B cell (primary cell): Measurements from ENCODE around the gene SLC2A6. TPM values are rescaled to one million over a fixed set of nuclear protein-coding genes. Genes with fewer than 3 reads are reported as not detected.

Source experiments
- ATAC-seq: fragments of 200-7000 bp; cut with Tn5 transposase; one replicate; pipeline ENCODE4 v1.10.0; 2021; ENCODE audit warnings: low read depth, mild to moderate bottlenecking, moderate number of reproducible peaks, moderate library complexity
- CTCF ChIA-PET: fragments of 350-600 bp; sonication (Branson Sonifier 250); formaldehyde crosslinking; loops from one replicate; lab custom pipeline; 2021; ENCODE audit warnings: antibody characterized with exemption, inconsistent platforms; lab: Charles Lee
- POLR2A ChIA-PET: fragments of 350-600 bp; sonication (Branson Sonifier 250); formaldehyde crosslinking; loops from one replicate; lab custom pipeline; 2021; ENCODE audit warnings: antibody characterized with exemption; lab: Charles Lee
- DNase-seq: peaks from one replicate; pipeline ENCODE4 v3.0.0; 2013
- H2AFZ ChIP-seq: 2 replicates; pipeline ENCODE4 v1.6.1; 2012; ENCODE audit warnings: mild to moderate bottlenecking, low read depth, low read length; ENCODE audit not compliant: insufficient read depth, poor library complexity, severe bottlenecking
- H3K27ac ChIP-seq, 2 donors: 1 replicate in 1 of 2; 2 replicates in 1 of 2; pipeline ENCODE4 v1.5.1; 2012 to 2013; ENCODE audit warnings: low read length in 2 of 2, mild to moderate bottlenecking in 2 of 2, moderate library complexity in 1 of 2
- H3K27me3 ChIP-seq, 4 experiments: fragments of 200-600 bp in 1 of 4; sonication (generic) in 1 of 4; replicated peaks in 1 of 4; 1 replicate in 2 of 4; 2 replicates in 2 of 4; pipeline versions ENCODE4 v1.6.1 to v1.7.0; 2013 to 2016; ENCODE audit warnings: low read length in 3 of 4, mild to moderate bottlenecking in 2 of 4, mixed read lengths in 1 of 4, moderate library complexity in 1 of 4; ENCODE audit not compliant: insufficient read depth in 4 of 4, control insufficient read depth in 3 of 4; ENCODE audit errors: control extremely low read depth in 1 of 4
- H3K36me3 ChIP-seq, 2 experiments: replicated peaks in 1 of 2; 1 replicate in 1 of 2; 2 replicates in 1 of 2; pipeline versions ENCODE4 v1.6.1 to v1.7.1; 2013; ENCODE audit warnings: low read length in 1 of 2; ENCODE audit not compliant: insufficient read depth in 2 of 2, control insufficient read depth in 1 of 2; ENCODE audit errors: control extremely low read depth in 1 of 2, extremely low read depth in 1 of 2
- H3K4me1 ChIP-seq, 2 donors: fragments of 200-600 bp in 1 of 2; sonication (generic) in 1 of 2; 1 replicate in 1 of 2; 2 replicates in 1 of 2; pipeline versions ENCODE4 v1.5.1 to v1.6.1; 2013 to 2017; ENCODE audit warnings: low read length in 2 of 2; ENCODE audit not compliant: control insufficient read depth in 2 of 2, insufficient read depth in 2 of 2
- H3K4me2 ChIP-seq: replicated peaks from 2 replicates; pipeline ENCODE3; 2012; ENCODE audit warnings: mild to moderate bottlenecking, low read depth, low read length; ENCODE audit not compliant: poor library complexity, severe bottlenecking
- H3K4me3 ChIP-seq, 5 experiments: fragments of 200-600 bp in 1 of 5; sonication (generic) in 1 of 5; 1 replicate in 3 of 5; 2 replicates in 2 of 5; pipeline versions ENCODE4 v1.5.1 to v1.7.0; 2011 to 2016; ENCODE audit warnings: low read length in 4 of 5, mild to moderate bottlenecking in 4 of 5, low read depth in 2 of 5, control low read depth in 1 of 5, moderate library complexity in 1 of 5; ENCODE audit not compliant: insufficient read depth in 1 of 5; ENCODE audit errors: control extremely low read depth in 1 of 5, extremely low read depth in 1 of 5
- H3K79me2 ChIP-seq: fragments of 200-600 bp; sonication (generic); one replicate; pipeline ENCODE4 v1.6.0; 2016; ENCODE audit warnings: low read length; ENCODE audit not compliant: control insufficient read depth, insufficient read depth
- H3K9ac ChIP-seq: fragments of 200-600 bp; sonication (generic); 2 replicates; pipeline ENCODE4 v1.6.1; 2017; ENCODE audit warnings: mild to moderate bottlenecking, low read length, moderate library complexity
- H3K9me3 ChIP-seq, 3 donors: one replicate each; pipeline versions ENCODE4 v1.6.1 to v1.7.1; 2013; ENCODE audit warnings: low read length in 2 of 3; ENCODE audit not compliant: control insufficient read depth in 2 of 3, insufficient read depth in 1 of 3; ENCODE audit errors: control extremely low read depth in 1 of 3
- H4K20me1 ChIP-seq: 2 replicates; pipeline ENCODE4 v1.6.0; 2012; ENCODE audit warnings: mild to moderate bottlenecking, low read length; ENCODE audit not compliant: insufficient read depth, control insufficient read depth, poor library complexity, severe bottlenecking
- H3K27ac Mint-ChIP-seq: one replicate; pipeline ENCODE4 v1.8.0; 2021; ENCODE audit warnings: mixed read lengths
- H3K27me3 Mint-ChIP-seq: one replicate; pipeline ENCODE4 v1.8.0; 2021; ENCODE audit warnings: mixed read lengths
- H3K4me1 Mint-ChIP-seq: one replicate; pipeline ENCODE4 v1.8.0; 2021; ENCODE audit warnings: mixed read lengths
- H3K4me3 Mint-ChIP-seq: one replicate; pipeline ENCODE4 v1.8.0; 2021; ENCODE audit warnings: mixed read lengths
- H3K9me3 Mint-ChIP-seq: one replicate; pipeline ENCODE4 v1.8.0; 2022; ENCODE audit warnings: mixed read lengths; ENCODE audit not compliant: insufficient read depth
- CTCF ChIP-seq: fragments of 200-600 bp; IDR thresholded peaks from one replicate; pipeline ENCODE4 v1.8.0; 2022; ENCODE audit warnings: antibody characterized with exemption, mild to moderate bottlenecking
- EZH2 ChIP-seq: IDR thresholded peaks from 2 replicates; pipeline ENCODE4 v1.6.1; 2012; ENCODE audit warnings: borderline replicate concordance, low read depth, mild to moderate bottlenecking, moderate library complexity, low read length; ENCODE audit not compliant: insufficient read depth, poor library complexity, severe bottlenecking
- WGBS: methylation state at CpG from one replicate; pipeline ENCODE4 v1.1.5; 2013; ENCODE audit warnings: missing lambda C conversion rate; ENCODE audit not compliant: insufficient coverage; 5-methylcytosine and 5-hydroxymethylcytosine counted together
- intact Hi-C: fragments of 100-400 bp; cut with micrococcal nuclease; formaldehyde crosslinking; loops from one replicate; pipeline ENCODE4 v1.10.0; 2022
- polyA plus RNA-seq: library from polyadenylated mRNA; depleted of rRNA; stranded (reverse); fragments of >200 nt; gene quantifications from 2 replicates; pipeline ENCODE4 v1.2.3, GENCODE V29; 2012
- total RNA-seq, 2 donors: library from RNA; stranded (reverse); fragments of 120-200 nt in 1 of 2; gene quantifications; 1 replicate in 1 of 2; 2 replicates in 1 of 2; pipeline versions ENCODE4 v1.2.3 to v1.2.4, GENCODE V29; 2013 to 2022

SLC2A6 gene
- total and polyA plus RNA-seq, 2 donors (not counting 1 experiment from before 2014, with no cell fraction given) = 51.8 to 108 TPM

DNA sequence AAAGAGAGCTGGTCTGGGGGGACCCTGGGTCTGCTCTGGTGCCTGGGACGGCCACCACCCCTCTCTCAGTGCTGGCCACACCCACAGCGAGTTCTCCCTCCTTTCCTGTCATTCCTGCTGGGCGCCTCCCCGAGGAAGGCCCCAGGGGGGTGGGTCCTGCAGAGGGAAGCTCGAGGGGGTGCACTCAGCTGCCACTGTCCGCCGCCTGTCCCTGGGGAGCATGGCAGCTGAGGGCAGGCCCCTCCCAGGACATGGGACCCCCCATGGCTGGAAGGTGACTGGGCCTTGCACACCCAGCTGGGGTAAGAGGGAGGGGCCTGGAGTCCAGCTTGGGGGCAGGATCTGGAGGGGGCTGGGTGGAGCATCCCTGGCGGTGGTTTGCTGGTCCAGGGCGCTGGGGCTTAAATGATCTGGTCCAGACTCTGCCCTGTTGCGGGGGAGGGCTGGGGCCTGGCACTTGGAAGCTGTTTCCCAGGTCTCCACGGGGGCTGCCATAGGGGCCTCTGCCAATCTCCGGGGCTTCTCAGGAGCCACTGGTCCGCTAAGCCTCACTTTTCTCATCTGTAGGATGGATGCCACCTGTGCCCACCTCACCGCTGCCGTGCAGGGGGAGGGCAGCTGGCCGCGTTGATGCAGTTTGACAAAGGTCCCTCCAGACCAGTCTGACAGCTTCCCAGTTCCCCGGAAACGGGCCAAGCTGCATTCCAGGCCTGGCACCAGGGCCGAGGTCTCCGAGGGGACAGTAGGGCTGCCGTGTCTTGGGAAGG, 6.0 kb upstream of the SLC2A6 start:
- DNase-seq = no peak
- H3K4me1 Mint-ChIP-seq = peaks cover 5% of the 10 kb centered on the region
- 85% methylated on average over 17 of the region's 22 CpGs for WGBS
- H4K20me1 ChIP-seq = no peaks in the 10 kb centered on the region
- peaks cover 15% of the 10 kb centered on the region for H3K27me3 Mint-ChIP-seq
- no peak for TF ChIP-seq EZH2
- no peak for TF ChIP-seq CTCF
- ATAC-seq = no peak
- no peak overlapping the region for H3K4me3 ChIP-seq
- peaks cover 0 to 4% (median 0%) of the 10 kb centered on the region in 4 experiments for H3K27me3 ChIP-seq
- POLR2A ChIA-PET = no interaction called here
- CTCF ChIA-PET = interaction anchor here (0.7 to 11.0 kb wide), 10 partner anchors 8 to 300 kb away, joined by 3 to 144 read pairs (median 3); partner anchors contain the start of gene REXO4
- no peaks in the 10 kb centered on the region for H3K79me2 ChIP-seq
- H3K36me3 ChIP-seq = no peaks in the 10 kb centered on the region
- H3K9me3 Mint-ChIP-seq = no peaks in the 10 kb centered on the region
- intact Hi-C loops = loop anchor here (5.0 kb wide), 1 partner anchor 463 kb away; no protein-coding TSS in a partner anchor
- H3K9ac ChIP-seq = no peak overlapping the region
- peaks cover 5 to 12% of the 10 kb centered on the region in 2 donors for H3K4me1 ChIP-seq
- H3K27ac ChIP-seq = no peak overlapping the region
- H3K27ac Mint-ChIP-seq = no peak overlapping the region
- H3K4me2 ChIP-seq = no peak overlapping the region
- no peak overlapping the region for H2AFZ ChIP-seq
- H3K4me3 Mint-ChIP-seq = no peak overlapping the region
- no peaks in the 10 kb centered on the region for H3K9me3 ChIP-seq

DNA sequence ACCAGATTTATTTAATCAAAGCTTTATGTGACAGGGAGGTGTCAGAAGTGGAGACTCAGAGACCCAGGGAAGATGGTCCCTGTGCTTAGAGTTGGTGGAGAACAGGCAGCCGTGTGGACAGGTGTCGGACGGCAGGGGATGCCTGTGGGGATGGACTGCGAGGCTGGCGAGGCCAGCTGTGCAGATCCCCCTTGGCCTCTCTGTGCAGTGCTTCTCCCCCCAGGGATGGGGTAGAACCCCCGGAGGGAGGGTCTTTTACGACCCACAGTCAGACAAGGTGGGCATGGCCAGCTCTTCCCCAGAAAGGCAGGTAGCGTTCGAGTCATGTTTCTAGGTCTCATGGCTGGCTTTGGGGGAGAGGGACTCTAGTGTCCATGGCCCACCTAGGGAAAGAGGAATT, 4.7 kb upstream of the SLC2A6 start:
- TF ChIP-seq EZH2 (no peak), CTCF (no peak)
- no peaks in the 10 kb centered on the region for H3K9me3 Mint-ChIP-seq

More for the DNA sequence above, 4.7 kb upstream of the SLC2A6 start:
- no peak for DNase-seq
- peaks cover 0 to 3% (median 0%) of the 10 kb centered on the region in 4 experiments for H3K27me3 ChIP-seq
- Mint-ChIP-seq H3K27me3 (peaks cover 7% of the 10 kb centered on the region), H3K4me3 (no peak overlapping the region), H3K4me1 (peaks cover 10% of the 10 kb centered on the region), H3K27ac (no peak overlapping the region)
- WGBS = 96% methylated on average over 9 of the region's 9 CpGs
- no peak overlapping the region for H3K9ac ChIP-seq
- no peaks in the 10 kb centered on the region for H4K20me1 ChIP-seq
- no peak overlapping the region for H3K4me3 ChIP-seq
- H2AFZ ChIP-seq = no peak overlapping the region
- peaks cover 11 to 18% of the 10 kb centered on the region in 2 donors for H3K4me1 ChIP-seq
- H3K4me2 ChIP-seq = no peak overlapping the region
- peaks cover 3% of the 10 kb centered on the region for H3K79me2 ChIP-seq
- no peak for ATAC-seq
- intact Hi-C loops = no loop called here
- POLR2A ChIA-PET = no interaction called here
- H3K27ac ChIP-seq = no peak overlapping the region
- CTCF ChIA-PET = interaction anchor here (1.1 to 11.0 kb wide), 3 partner anchors 23 to 299 kb away, joined by 3 to 144 read pairs (median 3); partner anchors contain the start of gene CACFD1
- H3K9me3 ChIP-seq = no peaks in the 10 kb centered on the region
- no peaks in the 10 kb centered on the region for H3K36me3 ChIP-seq
